GM21576 (cell line): Measurements from ENCODE around the gene PPP6C.
"Not testable (repeated sequence)": the region's sequence is repeated elsewhere in the genome, so short reads cannot be mapped to it uniquely, and the experiment has no call there.

Experiments
- ATAC-seq: cut with Tn5 transposase; IDR thresholded peaks from one replicate; pipeline ENCODE4 v1.9.1; 2021; ENCODE audit warnings: mild to moderate bottlenecking, moderate library complexity; ENCODE audit not compliant: unreplicated experiment

The PPP6C gene

DNA sequence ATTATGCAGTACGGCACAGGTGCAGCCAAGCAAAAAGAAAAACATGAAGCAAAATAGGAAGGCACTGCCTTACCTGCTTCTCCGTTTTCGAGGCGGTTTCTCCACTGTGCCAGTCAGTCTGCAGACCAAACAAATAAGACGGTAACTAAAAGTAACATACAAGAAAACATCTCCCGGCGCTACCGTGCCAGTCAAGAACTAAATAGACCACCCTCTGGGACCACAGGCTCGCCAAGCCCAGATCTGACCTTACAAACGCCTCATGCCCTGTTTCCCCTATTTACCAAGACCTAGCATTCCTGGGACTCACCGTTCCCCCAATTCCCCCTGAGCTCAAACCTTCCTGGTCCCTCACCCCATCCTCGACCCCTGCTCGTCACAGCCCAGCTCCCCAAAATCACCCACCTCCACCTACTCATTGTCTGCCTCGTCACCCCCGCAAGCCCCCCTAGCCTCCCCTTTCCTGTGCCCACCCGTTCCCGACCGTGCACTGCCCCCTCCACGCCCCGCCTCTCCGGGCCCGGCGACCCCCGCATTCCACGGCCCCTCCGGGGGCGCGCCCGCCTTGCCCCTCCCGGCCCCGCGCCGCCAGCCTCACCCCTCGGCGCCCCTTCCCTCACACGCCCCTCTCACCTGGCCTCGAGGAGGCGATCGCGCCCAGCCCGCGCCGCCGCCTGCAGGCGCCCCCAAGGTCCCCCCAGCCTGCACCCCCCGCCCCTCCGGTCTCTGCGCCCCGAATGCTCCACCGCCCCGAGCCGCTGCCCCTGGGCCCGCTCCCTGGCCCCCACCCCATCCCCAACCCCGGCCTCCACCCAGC, 46.8 kb downstream of the PPP6C start:
- peak; percentile 17 for ATAC-seq

DNA sequence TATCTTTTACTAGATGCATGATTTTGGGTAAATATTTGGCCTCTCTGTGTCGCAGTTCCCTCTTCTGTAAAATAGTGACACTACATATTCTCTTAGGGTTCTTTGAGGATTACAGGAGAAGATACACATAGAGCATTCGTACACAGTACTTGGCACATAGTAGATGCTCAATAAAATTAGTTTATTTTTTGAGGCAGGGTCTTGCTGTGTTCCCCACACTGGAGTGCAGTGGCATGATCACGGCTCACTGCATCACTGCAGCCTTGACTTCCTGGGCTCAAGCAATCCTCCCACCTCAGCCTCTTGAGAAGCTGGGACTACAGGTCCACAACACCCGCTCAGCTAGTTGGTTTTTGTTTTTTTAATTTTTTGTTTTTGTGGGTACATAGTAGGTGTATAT, 47.9 kb downstream of the PPP6C start:
- no peak for ATAC-seq

GRCh38 chr9:125141251-125141650, 48.4 kb downstream of the PPP6C start:
- ATAC-seq, result no peak

DNA sequence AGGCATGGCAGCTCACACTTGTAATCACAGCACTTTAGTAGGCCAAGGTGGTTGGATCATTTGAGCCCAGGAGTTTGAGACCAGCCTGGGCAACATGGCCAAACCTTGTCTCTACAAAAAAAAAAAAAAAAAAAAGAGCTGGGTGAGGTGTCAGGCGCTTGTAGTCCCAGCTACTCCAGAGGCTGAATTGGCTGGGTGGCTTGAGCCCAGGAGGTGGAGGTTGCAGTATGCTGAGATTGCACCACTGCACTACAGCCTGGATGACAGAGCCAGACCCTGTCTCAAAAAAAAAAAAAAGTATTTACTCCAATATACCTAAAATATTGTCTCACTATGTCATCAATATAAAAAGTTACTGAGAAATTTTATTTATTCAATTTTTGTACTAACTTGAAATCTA, 49.0 kb downstream of the PPP6C start:
- no peak for ATAC-seq

- ATAC-seq, result no peak
Observed at GRCh38 chr9:125137200-125137599, 52.4 kb downstream of the PPP6C start.

- no peak for ATAC-seq
Observed at GRCh38 chr9:125134976-125135375, 54.6 kb downstream of the PPP6C start.

DNA sequence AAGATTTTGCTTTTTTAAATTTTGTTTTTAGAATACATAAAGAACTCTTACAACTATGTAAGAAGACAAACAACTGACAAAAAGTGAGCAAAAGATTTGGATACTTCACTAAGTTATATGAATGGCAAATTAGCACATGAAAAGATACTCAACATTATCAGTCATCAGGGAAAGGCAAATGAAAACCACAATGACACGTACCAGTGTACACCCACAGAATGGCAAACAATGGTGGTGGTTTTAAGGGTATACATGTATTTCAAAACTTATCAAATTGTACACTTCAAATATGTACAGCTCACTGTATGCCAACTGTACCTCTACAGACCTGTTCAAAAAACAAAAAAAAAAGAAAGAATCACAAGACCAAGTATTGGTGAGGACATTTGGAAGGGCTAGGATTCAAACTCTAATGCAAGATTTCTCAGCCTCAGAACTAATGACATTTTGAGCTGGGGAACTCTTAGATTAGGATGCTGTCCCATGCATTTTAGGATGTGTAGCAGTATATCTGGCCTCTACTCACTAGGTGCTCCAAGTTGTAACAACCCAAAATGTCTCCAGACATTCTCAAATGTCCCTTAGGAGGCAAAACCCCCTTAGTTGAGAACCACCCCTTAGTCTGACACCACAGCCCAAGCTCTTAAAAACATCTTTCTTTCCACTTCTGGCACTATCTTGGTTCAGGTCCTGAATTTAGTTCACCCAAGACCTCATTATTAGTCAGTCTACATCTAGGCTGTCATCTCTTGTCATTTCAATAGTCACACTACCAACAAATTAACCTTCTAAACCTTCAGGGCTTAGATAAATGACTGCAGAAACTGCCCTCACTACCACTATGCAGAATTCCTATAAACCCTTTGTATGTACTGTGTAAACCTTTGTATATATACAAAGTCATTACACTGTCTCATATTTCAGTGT, 55.9 kb downstream of the PPP6C start:
- ATAC-seq, result no peak

DNA sequence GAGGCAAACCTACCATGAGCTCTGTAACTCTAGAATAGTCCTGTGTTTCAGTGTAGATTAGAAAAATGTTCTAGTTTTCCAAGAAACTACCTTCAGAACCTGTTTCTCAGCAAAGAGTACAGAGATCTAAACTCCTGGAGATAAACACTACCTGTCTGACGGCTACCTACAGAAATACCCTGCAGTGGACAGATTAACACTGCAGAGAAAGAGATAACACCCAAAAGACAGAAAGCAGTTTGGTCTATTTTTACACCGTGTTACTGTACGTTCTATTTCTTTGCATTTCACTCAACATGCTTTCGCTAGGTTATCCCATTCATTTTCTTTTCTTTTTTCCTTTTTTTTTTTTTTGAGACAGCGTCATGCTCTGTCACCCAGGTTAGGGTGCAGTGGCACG, 57.8 kb downstream of the PPP6C start:
- ATAC-seq, result no peak

DNA sequence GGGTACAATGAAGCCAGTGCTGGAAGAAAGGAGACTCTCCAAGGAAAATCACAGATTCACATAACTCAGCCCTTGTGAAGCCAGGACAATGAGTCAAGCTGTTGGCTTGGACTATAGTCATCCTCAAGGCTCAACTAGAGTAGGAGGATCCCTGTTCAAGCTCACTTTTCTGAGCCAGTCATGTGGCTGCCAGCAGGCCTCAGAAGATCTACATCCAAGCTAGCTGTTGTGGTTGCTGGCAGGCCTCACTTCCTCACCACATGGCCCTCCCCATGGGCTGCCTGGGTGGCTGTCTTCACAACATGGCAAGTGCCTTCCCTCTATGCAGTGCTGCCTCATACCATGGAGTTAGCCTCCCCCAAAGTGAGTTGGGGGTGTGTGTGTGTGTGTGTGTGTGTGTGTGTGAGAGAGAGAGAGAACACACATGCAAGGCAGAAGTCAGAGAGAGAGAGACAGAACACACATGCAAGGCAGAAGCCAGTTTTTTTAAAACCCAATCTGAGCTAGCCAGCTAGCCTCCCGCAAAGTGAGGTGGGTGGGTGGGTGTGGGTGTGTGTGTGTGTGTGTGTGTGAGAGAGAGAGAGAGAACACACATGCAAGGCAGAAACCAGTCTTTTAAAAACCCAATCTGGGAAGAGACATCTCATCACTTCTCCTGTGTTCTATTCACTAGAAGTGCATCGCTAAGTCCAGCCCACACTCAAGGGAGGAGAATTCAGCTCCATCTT, 63.4 kb downstream of the PPP6C start:
- peak; percentile 88 for ATAC-seq

DNA sequence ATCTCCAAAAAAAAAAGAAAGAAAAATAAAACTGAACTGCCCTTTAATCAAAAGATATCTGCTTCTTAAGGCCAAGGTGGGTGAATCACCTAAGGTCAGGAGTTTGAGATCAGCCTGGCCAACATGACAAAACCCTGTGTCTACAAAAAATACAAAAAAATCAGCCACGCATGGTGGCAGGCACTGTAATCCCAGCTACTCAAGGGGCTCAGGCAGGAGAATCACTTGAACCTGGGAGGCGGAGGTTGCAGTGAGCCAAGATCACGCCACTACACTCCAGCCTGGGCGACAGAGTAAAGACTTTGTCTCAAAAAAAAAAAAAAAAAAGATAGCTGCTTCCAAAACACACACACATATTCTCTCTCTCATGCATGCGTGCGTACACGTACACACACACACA, 64.1 kb downstream of the PPP6C start:
- ATAC-seq, result no peak

DNA sequence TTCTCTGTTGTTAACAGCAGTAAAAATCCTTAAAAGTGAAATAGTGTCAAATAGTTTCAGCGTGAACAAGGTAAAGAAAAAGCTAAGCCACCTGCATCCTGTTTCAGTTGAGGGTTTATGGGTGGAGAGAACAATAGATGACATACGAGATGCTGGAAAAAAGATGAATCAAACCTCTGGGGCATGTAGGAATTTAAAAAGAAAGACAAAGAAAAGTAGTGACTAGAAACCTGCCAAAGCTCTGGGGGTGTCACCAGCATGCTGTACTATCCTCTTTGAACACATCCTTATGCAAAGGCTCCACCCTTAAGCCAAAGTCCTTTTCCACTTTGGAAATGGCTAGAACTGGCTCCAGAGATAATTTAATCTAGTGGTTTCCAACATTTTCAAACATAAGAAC, 68.5 kb downstream of the PPP6C start:
- ATAC-seq, result no peak

DNA sequence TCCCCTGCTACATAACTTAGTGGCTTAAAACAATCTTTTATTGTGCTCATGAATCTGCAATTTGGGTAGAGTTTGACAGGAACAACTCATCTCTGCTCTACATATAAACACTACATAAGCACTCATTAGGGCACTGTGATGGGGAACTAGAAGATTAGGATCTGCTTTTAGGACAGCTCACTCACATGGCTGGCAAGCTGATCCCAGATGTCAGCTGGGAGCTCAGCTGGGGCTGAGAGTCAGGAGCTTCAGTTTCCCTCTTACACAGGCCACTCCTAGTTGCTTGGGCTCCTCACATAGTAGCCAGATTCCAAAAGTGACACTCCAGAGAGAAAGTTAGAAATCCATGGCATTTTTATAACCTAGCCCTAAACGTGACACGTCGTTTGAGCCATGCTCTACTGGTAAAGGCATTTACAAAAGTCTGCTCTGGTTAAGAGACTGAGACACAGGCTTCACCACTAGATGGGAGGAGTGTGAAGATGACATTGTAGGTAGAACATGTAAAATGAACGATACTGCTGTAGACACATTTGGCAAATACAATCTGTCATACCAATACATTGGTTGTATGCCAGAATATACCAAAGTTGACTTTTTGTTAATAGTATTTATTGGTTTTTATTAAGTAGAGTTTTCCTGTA, 69.8 kb downstream of the PPP6C start:
- no peak for ATAC-seq

DNA sequence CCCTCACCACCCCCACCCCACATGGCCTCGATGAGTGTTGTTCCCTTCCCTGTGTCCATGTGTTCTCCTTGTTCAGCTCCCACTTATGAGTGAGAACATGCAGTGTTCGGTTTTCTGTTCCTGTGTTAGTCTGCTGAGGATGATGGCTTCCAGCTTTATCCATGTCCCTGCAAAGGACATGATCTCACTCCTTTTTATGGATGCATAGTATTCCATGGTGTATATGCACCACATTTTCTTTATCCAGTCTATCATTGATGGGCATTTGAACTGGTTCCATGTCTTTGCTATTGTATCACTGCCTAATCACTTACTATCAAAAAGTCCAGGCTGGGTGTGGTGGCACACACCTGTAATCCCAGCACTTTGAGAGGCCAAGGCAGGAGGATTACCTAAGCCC, 70.9 kb downstream of the PPP6C start:
- not testable (repeated sequence) for ATAC-seq

DNA sequence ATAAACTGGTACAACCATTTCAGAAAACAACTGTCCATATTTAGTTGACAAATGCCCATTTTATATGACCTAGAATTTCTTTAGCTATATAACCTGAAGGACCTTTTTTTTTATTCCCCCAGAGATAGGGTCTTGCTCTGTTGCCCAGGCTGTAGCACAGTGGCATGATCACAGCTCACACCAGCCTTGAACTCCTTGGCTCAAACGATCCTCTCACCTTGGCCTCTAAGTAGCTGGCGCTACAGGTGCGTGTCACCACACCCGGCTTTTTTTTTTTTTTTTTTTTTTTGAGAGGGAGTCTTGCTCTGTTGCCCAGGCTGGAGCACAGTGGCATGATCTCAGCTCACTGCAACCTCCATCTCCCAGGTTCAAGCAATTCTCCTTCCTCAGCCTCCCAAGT, 75.1 kb downstream of the PPP6C start:
- not testable (repeated sequence) for ATAC-seq

DNA sequence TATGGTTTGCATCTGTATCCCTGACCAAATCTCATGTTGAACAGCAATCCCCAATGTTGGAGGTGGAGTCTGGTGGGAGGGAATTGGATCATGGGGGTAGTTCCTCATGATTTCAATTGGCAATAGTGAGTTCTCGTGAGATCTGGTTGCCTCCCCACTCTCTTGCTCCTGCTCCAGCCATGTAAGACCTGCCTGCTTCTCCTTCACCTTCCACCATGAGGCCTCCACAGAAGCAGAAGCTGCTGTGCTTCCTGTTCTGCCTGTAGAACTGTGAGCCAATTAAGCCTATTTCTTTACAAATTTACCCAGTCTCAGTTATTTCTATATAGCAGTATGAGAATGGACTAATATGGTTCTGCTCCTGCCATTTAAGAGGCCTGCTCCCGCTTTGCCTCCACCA, 79.1 kb downstream of the PPP6C start:
- ATAC-seq, result no peak

DNA sequence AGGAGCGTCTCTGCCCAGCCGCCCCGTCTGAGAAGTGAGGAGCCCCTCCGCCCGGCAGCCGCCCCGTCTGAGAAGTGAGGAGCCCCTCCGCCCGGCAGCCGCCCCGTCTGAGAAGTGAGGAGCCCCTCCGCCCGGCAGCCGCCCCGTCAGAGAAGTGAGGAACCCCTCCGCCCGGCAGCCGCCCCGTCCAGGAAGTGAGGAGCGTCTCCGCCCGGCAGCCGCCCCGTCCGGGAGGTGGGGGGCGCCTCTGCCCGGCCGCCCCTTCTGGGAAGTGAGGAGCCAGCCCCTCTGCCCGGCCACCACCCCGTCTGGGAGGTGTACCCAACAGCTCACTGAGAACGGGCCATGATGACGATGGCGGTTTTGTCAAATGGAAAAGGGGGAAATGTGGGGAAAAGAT, 81.1 kb downstream of the PPP6C start:
- not testable (repeated sequence) for ATAC-seq

GRCh38 chr9:125106285-125106893, 83.2 kb downstream of the PPP6C start:
- no peak for ATAC-seq

DNA sequence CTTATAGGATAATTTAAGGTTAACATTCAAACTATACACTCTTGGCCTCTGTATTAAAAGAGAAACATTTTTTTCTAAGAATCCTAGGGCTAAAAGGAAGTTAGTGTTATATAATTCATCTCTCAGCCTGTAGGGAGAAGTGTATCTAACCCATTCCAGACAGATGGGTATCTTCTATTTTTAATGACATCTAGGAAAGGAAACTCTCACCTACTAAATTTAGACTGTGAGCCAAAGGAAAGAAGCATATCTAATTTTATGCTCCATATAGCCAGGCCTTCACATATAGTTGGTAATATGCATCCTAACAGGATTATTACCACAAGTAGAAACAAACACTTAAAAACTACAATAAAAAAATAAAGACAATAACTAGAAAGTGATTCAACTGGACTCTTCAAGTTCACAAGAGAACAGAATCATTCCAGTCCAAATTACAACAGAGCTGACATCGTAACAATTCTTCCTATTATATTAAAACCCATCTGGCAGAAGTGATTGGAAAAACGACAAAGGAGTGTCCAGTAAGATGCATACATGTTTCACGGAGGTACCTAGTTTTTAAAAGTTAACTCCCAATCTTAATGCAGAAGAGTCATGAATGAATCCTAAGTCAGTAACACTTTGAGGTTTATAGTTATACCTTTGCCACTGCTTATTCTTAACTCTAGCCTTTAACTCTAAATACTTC, 85.7 kb downstream of the PPP6C start:
- no peak for ATAC-seq

GRCh38 chr9:125103021-125103420, 86.6 kb downstream of the PPP6C start:
- no peak for ATAC-seq

DNA sequence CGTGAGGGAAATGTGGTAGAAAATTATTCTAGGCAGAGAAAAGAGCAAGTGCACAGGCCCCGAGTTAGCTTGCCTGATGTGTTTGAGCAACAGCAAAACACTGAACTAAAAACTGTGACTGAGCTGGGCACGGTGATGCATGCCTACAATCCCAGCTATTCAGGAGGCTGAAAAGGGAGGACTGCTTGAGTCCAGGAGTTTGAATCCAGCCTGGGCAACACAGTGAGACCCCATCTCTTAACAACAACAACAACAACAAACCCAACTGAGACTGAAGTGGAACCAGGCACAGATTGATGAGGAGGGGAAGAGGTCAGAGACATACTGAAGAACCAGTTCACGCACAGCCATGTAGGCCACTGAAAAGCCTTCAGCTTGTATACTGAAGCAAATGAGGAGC, 88.8 kb downstream of the PPP6C start:
- no peak for ATAC-seq
